Hepatocyte (in vitro differentiated cells): ENCODE results near the gene TMEM179B.

Experiments
- CTCF ChIP-seq: fragments of 200-600 bp; sonication (generic); IDR thresholded peaks from 2 replicates; pipeline ENCODE4 v1.5.1; 2016; ENCODE audit warnings: antibody characterized with exemption, mild to moderate bottlenecking; ENCODE audit not compliant: poor library complexity
- EZH2 ChIP-seq: fragments of 200-600 bp; sonication (generic); IDR thresholded peaks from 2 replicates; pipeline ENCODE4 v1.6.1; 2016; ENCODE audit warnings: antibody characterized with exemption, mild to moderate bottlenecking, borderline replicate concordance
- EZH2phosphoT487 ChIP-seq: fragments of 200-600 bp; sonication (generic); IDR thresholded peaks from one replicate; pipeline ENCODE4 v1.6.1; 2018; ENCODE audit warnings: antibody characterized with exemption, mild to moderate bottlenecking, low read depth, moderate library complexity; ENCODE audit not compliant: unreplicated experiment, severe bottlenecking

- TF ChIP-seq CTCF (no peak), EZH2 (no peak), EZH2phosphoT487 (no peak)
These were observed 11.6 kb upstream of the TMEM179B start for GRCh38 chr11:62775646-62776045.
